ENCODE results near the gene CYLC1.
A peak's percentile ranks its signal among the peaks of the same experiment; 100 is the strongest.

CYLC1 gene, protein sequence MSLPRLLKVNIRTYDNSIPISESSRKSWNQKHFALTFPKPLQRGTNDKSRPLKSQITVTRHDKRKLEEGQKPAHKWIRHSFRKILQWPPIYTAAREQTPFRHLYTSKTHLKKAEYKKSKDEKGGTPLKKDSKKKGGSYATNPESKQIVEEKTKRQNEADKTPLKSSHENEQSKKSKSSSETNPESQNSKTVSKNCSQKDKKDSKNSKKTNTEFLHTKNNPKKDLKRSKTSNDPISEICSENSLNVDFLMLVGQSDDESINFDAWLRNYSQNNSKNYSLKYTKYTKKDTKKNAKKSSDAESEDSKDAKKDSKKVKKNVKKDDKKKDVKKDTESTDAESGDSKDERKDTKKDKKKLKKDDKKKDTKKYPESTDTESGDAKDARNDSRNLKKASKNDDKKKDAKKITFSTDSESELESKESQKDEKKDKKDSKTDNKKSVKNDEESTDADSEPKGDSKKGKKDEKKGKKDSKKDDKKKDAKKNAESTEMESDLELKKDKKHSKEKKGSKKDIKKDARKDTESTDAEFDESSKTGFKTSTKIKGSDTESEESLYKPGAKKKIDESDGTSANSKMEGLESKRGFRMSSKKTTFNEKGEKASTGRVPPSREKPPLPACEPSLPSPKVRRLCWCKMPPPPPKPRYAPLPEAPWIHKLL

GRCh38 chrX:83860846-83861245 lies at the start of gene CYLC1:
Gene CYLC1 (plus strand): TSS chrX:83861146. CDS start chrX:83861183, 37 bp downstream.
- DNase-seq: no peak

DNA sequence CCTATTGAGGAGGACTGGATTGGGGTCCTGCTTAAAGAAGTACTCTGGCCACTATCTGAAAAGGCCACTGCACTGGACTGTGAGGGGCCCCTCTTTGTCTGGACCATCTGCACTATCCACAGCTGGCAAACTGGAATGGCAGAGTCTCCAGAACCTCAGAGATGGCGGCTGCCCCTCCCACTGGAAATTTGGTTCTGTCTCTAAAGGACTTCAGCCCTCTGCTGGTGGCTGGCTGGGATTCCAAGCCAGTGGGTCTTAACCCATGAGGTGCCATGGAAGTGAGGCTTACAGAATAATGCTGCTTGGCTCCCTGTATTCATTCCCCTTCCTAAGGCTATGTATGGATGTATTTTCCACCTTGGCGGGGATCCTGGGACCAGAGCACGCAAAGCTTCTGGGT lies 41.6 kb upstream of the CYLC1 start:
- DNase-seq: no peak

GRCh38 chrX:83829874-83830273 lies 31.1 kb upstream of the CYLC1 start:
- no peak for DNase-seq

DNA sequence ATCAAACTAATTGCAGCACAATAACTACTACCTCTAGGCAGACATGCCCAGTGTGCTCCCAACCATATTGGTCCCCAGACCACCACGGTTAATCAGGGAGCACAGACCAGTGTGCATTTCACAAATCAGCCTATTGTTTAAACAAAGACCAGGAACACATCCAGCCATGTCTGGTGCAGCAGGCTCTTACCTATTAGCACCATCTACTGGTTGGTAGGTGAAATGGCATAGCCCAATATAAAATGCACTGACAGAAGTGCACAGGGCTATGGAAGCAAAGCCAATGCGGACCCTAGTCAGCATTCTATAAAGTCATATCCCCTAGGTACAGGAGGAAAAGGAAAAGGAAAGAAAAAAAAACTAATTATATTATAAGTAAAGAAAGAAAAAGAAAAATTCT lies 15.5 kb upstream of the CYLC1 start:
- peak; percentile 11 for DNase-seq

- DNase-seq: no peak
Observed at GRCh38 chrX:83847339-83847738, 13.6 kb upstream of the CYLC1 start.

- no peak for DNase-seq
Observed at GRCh38 chrX:83888585-83888984, 27.6 kb downstream of the CYLC1 start.

GRCh38 chrX:83892433-83892832 lies 31.5 kb downstream of the CYLC1 start:
- DNase-seq: no peak

GRCh38 chrX:83906921-83907320 lies 46.0 kb downstream of the CYLC1 start:
- DNase-seq: no peak

DNA sequence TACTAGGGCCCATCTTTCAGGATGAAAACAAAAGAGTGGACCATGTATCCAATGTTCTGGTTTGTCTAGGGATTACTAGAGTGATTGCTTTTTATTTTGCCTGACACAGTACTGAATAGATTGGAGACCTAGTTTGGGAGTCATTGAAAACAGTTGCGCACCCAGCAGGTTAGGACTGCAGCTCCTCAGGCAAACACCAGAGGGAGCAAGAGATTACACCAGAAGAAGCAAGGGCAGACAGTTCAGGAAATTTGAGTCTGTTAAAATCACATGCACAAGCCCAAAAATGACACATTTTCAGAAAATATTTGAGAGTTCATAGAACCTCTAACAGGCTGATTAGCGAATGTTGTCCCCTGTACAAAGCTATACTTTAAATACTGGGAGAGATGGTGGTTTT lies 55.6 kb downstream of the CYLC1 start:
- DNase-seq: no peak

DNA sequence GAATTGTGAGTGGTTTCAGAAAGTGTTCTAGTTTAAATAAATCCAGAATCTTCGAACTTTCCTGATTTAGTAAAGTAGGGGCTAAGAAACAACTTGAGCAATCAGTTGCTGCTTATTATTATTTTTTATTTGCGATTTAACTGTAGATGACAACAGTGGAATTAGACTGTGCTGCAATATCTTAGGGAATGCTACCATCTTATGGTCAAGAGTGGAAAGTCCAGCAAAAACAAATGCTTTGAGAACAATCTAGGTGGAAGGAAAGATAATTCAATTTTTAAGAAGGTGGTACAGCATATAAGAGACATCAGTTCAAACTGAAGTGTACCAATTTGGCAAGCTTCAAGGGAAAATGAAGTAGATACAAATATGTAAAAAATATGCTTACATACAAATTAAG lies 73.3 kb downstream of the CYLC1 start:
- no peak for DNase-seq
